ENCODE data around the gene SMU1.
A peak's percentile ranks its signal among the peaks of the same experiment; 100 is the strongest.

The SMU1 gene

GRCh38 chr9:33025572-33026342 is 50.7 kb downstream of the SMU1 start:
- DNase-seq (ENCODE audit: low read depth) = peak; percentile 41
- peak overlapping the region; percentile 99 for H3K4me3 ChIP-seq (replicated peaks; ENCODE audit: low read depth, low read length)
- TF ChIP-seq CTCF (IDR thresholded peaks at IDR 0.05; ENCODE audit: low read length, missing control alignments) = no peak

DNA sequence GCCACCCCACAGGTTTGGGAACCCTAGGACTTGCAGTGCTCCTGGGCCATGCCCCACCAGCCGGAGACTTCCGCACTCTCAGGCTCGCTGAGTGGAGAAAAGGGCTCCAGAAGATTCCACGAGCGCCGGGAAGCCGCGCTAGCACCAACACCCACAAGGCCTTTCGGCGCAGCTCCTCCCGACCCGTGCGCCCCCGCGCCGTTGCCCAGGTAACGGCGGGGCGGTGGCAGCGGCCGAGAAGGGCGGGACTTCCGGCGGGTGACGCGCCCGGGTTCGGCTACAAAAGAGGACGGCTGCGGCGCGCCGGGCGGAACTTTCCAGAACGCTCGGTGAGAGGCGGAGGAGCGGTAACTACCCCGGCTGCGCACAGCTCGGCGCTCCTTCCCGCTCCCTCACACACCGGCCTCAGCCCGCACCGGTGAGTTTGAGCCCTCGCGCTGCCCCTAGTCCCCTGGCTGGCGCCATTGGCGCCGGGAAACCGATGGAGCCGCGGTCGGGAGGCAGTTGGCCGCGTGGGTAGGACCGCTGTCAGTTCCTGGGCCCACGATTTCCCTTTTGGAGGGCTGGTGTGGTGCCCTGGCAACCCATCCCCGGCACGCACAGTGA is 51.4 kb downstream of the SMU1 start, which contains the start of gene DNAJA1:
DNAJA1 (plus strand) TSS at position 308 of the 606 bp plus-strand sequence. CDS start 1,212 bp downstream, outside the sequence.
- TF ChIP-seq CTCF (IDR thresholded peaks at IDR 0.05; ENCODE audit: low read length, missing control alignments) = no peak
- peak within 1 kb of the TSS; percentile 99 for H3K4me3 ChIP-seq (replicated peaks; ENCODE audit: low read depth, low read length)
- peak; percentile 95 for DNase-seq (ENCODE audit: low read depth)

GRCh38 chr9:33024126-33024965 is 52.1 kb downstream of the SMU1 start:
- peak; percentile 35 for DNase-seq (ENCODE audit: low read depth)
- no peak for TF ChIP-seq CTCF (IDR thresholded peaks at IDR 0.05; ENCODE audit: low read length, missing control alignments)
- peak overlapping the region; percentile 99 for H3K4me3 ChIP-seq (replicated peaks; ENCODE audit: low read depth, low read length)

- no peak for TF ChIP-seq CTCF (IDR thresholded peaks at IDR 0.05; ENCODE audit: low read length, missing control alignments)
- H3K4me3 ChIP-seq (replicated peaks; ENCODE audit: low read depth, low read length) = peak overlapping the region; percentile 99
- DNase-seq (ENCODE audit: low read depth) = no peak
These were observed 52.8 kb downstream of the SMU1 start for GRCh38 chr9:33023661-33024060.

DNA sequence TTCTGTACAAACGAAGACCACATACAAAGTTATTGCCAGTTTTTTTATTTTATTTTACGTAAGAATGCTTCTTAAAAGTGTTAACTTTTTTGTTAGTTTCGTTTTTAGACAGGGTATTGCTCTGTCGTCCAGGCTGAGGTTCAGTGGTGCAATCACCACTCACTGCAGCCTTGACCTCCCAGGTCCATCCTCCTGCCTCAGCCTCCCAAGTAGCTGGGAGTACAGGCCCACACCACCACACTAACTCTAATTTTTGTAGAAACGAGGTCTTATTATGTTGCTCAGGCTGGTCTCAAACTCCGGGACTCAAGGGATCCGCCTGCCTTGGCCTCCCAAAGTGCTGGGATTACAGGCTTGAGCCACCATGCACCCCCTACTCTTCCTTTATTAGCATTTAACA is 53.7 kb downstream of the SMU1 start:
- H3K4me3 ChIP-seq (replicated peaks; ENCODE audit: low read depth, low read length) = no peak overlapping the region
- TF ChIP-seq CTCF (IDR thresholded peaks at IDR 0.05; ENCODE audit: low read length, missing control alignments) = no peak
- DNase-seq (ENCODE audit: low read depth) = no peak

DNA sequence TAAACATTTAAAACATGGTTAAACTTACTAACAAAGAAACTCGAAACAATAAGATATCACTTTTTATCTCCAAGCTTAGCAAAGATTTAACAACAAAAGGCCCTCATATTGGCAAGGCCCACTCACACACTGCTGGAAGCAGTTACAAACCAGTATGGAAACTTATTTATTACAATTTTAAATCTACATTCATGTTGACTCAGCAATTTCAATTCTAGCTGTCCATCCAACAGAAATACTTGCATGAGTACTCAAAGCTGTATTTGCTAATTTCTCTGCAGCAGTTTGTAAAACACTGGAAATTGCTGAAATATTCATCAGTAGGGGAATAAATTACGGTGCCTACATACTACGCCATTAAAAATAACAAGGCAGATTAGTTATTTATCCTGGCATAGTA is 54.2 kb downstream of the SMU1 start:
- H3K4me3 ChIP-seq (replicated peaks; ENCODE audit: low read depth, low read length) = no peak overlapping the region
- no peak for DNase-seq (ENCODE audit: low read depth)
- TF ChIP-seq CTCF (IDR thresholded peaks at IDR 0.05; ENCODE audit: low read length, missing control alignments) = no peak

Measured in fibroblast of pulmonary artery (primary cell).